GM21825 (cell line): ENCODE measurements around the gene TRIM33.
"Not testable (repeated sequence)": the region's sequence is repeated elsewhere in the genome, so short reads cannot be mapped to it uniquely, and the experiment has no call there.

Experiments
- ATAC-seq: cut with Tn5 transposase; IDR thresholded peaks from one replicate; pipeline ENCODE4 v1.9.1; 2021; ENCODE audit warnings: mild to moderate bottlenecking, moderate library complexity; ENCODE audit not compliant: unreplicated experiment

TRIM33 gene

DNA sequence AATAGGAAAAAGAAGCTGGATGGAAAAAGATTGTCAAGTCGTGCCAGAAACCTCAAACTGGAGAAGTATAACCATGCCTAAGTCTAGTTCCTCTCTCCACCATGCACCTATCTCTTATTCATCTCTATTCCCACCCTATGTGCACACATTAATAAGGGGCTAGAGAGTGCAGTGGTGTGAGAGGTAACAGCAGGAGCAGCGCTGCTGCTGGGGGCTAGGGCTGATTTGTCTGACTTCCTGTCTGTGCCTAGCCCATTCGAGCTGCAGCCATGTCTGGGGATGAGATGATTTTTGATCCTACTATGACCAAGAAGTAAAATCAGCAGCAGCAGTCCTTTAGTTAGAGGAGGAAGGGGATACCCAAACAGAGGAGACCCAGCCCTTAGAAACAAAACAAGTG, 43.0 kb downstream of the TRIM33 start:
- ATAC-seq = no peak

DNA sequence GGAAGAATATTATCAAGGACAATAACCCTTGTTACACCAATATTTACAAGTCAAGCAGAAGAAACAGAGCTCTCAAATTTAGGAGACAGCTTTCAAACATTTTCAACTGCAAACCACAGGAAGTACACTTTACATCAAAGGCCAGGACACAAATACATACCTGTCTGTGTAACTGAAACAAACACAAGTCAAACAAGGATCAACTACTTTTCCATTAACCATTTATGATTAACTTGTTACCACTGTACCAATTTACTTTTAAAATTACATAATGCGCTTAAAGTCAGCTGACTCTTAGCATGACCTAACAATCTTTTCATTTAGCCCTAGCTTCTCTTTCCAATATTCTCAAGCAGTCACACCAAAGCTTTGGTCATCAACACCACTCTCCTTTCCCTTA, 43.5 kb downstream of the TRIM33 start:
- ATAC-seq = no peak

DNA sequence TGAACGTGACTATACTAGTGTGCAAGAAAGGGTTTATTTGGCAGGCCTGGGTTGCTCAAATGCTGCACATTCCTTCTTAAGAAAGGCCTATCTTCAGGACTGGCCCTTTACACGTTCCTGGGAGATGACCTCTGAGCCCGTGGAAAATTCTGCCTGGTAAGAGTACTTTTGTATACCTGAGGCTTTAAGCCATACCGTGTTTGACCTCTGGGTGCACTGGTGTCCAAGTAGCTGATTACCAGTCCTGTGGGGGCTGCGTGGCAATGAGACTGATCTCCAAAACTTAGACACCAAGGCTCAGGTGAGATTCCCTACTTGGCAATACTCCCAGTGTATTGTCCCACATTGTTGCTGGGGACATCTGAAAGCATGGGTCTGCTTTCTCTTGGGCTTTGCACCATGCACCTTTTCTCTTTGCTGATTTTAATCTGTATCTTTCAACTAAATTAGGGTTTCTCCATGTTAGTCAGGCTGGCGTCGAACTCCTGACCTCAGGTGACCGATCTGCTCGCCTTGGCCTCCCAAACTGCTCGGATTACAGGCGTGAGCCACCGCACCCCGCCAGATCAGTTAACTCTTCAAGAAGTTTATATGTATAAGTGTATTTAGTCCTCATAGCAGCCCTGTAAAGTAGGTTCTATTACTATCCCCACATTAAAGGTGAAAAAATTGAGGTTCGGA, 44.5 kb downstream of the TRIM33 start:
- ATAC-seq = no peak

DNA sequence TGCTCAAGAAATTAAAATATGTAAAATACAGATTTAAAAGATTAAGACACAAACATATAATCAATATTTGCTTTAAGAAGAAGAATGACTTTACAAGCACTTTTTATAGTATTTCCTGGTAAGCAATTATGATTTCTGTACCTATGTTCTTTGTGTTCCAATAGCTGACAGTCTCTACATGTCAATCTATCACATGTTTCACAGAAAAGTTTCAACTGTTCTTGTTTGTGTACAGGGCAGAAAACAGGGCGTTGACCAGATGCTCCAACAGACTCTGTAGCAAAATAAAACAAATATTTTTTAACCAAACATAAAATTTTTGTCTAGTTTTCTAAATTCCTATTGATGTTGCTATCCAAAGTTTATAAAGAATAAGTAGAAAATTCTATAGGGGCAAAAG, 48.0 kb downstream of the TRIM33 start:
- no peak for ATAC-seq

DNA sequence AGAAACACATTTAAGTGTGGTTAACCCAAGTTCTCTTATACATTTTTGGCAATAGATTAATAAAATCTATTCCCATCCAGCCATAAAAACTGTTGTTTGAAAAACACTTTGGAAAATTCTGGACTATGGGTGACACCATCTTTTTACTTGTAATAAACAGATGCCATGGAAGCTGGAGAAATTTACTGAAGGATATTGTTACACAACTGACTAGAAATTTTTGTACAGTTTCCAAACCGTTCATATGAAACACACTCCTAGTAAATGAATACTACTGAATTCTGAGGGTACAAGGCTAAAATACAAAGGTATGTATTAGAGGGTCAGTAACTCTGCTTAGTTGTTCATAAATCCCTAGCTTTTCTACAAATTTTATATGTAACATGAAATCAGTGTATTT, 48.7 kb downstream of the TRIM33 start:
- ATAC-seq = no peak

DNA sequence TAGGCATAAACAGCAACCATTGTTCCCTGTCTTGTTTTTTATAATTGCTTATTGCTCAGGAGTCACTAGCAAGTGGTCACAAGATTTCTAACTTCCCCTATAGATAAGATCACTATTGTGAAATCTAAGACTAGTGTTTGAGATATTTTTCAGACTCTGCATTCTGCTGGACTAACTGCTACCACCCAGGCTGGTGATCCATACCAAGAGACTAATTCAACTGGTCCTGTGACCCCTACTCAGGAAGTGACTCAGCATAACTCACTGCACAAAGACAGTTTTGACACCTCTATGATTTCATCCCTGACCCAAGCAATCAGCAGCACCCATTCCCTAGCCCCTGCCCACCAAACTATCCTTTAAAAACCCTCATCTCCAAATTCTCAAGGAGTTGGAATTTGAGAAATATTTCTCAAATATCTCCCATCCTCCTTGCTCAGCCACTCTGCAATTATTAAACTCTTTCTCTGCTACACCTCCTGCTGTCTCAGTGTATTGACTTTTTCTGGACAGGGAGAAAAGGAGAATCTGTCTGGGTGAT, 52.7 kb downstream of the TRIM33 start:
- ATAC-seq = no peak

DNA sequence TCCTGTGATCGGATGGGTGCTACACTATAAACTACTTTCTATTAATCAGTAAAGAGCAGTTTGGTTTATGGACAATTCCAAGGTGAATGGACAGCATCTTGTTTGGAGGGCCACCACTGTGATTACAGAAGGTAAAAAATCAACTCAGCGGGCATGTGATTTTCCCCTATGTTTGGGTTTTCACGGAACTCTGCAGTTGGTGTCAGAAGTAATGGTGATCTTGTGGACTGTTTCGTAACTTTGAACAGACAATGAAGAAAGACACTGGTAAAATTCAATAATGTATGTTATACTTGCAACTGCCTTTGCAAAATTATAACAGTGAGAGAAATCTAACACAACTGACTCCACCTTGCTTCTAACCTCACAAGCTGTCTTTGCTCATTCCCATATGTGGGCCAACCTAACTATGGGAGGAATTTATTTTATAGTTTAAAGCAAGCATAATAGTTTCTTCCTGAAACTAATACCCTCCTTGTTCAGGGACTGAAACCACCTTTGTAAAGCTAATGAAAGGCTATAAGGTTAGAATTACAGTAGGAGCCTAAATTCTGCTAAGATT, 53.2 kb downstream of the TRIM33 start:
- ATAC-seq = no peak

DNA sequence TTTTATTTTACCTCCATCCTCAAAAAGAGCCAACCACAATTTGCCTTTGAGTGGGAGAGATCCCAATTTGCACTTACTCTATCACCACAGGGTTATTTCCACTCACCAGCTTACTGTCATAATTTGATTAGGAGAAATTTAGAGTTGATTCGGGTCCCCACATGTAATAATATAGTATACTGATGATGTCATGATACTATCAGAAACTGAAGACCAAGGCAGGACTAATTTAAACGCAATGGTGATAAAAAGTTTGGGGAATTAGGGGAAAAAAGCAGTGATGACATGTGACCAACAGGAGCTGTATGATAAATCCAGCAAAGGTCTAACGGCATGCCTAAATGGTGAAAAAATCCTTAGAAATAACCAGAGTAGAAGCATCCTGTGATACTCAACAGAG, 54.4 kb downstream of the TRIM33 start:
- no peak for ATAC-seq

DNA sequence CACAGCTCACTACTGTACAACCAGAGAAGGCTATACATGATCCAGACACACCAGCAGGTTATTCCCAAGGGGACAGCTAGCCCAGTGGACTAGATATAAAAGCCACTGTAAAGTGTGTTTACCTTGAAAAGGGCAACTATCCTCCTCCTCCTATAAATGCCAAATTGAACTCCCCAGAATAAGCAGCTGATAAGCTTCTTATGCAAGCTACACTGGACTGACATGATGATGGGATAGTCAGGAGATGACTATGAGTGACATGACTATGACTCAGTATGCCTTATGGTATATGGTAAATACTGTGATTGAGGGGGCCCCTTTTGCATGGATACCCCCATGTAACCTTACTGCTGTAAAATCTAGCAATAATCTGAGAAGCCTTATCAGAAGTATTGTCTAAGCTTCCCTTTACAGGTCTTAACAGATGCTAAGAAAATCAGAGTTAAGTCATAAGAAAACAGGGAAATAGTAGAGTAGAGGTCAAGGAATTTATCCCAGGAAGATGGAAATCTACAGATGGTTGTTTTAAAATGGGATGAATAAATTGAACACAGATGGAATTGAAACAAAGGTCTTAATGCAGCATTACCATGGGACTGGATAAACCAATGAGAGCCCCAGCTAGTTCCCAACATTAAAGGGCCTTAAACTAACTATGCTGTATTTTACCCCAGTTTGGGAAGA, 55.8 kb downstream of the TRIM33 start:
- ATAC-seq = no peak

DNA sequence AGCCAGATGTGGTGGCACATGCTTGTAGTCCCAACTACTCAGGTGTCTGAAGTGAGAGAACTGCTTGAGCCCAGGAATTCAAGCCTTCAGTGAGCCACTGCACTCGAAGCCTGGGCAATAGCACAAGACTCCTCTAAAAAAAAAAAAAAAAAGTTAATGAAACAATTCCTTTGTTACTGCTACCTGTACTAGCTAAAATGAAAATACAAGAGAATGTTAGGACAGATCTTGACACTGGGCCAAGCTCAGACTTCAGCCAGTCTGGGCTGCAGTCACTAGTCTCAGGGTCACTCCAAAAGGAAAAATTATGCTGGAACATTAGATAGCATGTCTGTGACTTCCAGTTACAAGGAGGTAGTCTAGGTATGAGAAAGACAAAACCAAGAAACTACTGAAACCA, 56.5 kb downstream of the TRIM33 start:
- ATAC-seq = no peak

DNA sequence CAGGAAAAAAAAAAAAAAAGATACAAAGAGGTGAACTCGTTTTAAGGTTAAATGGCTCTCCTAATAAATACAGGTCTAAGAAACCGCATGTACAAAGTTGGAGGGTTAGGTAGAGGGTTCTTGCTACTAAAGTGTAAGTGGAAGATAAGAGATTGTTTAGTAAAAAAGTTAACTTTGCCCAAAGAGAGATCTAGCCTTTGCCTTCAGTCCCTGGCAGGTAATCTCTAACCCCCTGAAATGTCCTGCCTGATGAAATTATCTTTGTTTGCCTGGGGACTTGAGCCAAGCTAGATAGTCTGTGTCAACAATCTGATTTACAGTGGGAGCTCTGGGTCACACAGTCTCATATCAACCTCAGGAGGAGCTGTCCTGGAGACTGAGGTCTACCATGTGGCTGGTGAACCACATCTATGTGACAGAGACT, 57.6 kb downstream of the TRIM33 start:
- no peak for ATAC-seq

DNA sequence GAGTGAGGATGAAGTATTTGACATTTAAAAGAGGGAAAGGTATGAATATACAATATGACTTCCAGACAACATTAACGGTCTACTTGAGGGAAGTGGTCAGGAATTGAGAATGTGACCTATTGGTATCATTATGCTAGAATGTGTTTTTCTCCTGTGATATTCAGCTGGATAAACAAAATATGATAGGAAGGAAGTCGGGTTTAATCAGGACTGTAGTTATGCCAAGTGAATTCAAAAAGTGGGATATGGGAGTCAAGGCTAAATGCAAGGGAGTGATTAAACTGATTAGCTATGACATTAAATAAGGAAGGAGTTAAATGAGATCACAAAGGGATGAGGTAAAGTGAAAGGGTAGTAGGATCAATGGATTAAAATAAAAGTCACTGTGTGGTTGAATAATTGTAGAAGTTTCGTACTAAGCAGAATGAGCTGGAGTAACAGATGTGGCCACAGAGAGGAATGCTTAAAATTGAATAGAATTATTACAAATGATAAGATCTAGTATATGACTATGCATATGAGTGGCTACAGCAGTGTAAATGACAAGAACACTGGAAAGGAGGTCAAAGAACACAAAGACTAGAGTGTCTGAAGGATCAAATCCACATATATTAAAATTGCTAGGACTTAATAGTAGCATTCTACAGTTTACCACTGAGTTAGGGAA, 62.5 kb downstream of the TRIM33 start:
- ATAC-seq = no peak

DNA sequence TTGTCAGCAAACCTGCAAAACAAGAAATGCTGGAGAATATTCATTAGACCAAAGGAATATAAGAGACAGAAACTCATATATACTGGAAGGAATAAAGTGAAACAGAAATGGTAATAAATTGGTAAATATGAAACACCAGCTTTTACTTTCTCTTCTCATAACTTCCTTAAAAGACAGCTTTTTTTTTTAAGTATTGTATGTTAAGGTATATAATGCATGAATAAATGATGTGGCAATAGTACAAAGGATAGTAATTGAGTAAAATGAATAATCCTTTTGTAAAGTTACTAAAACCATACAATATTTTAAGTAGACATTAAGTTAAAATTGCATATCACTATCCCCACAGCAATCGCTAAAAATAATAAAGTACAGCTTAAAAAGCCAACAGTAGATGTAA, 64.8 kb downstream of the TRIM33 start:
- no peak for ATAC-seq

DNA sequence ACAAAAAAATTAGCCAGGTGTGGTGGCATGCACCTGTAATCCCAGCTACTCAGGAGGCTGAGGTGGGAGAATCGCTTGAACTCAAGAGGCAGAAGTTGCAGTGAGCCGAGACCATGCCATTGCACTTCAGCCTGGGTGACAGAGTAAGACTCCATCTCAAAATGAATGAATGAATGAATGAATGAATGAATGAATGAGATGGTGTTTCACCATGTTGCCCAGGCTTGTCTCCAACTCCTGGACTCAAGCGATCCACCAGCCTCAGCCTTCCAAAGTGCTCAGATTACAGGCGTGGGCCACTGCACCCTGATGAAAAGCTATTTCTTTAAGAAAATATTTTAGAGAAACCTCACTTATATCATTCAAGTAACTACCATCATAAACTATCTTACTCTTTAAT, 67.8 kb downstream of the TRIM33 start:
- ATAC-seq = not testable (repeated sequence)

DNA sequence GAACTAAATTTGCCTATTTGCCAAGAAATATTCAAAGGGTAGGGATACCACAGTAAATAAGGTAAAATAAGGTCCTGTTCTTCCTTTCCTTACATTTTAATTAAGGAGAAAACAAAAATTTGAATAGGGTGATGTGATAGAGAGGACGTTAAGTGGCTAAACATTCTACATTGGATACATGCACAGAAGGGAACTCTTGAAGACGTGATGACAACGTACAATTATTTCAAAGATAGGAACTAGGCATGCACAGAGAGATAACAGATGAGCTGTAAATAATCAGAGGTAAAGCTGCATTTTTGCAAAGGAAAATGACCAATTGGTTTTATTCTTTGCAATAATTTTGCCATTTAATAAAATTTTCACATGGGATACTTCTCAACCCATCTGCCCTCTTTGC, 69.7 kb downstream of the TRIM33 start:
- no peak for ATAC-seq

DNA sequence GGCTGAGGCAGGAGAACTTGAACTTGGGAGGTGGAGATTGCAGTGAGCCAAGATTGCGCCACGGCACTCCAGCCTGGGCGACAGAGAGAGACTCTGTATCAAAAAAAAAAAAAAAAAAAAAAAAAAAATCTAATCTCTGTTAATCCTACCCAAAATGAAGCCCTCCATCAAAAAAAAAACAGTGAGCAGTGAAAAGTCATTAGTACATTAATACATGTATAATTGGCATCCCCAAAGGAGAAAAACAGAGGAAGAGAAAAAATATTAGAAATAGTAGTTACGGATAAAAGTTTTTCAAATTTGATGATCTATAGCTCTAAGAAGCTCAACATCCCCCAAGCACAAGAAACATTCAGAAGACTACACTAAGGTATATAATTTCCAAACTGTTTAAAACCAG, 71.6 kb downstream of the TRIM33 start:
- no peak for ATAC-seq

DNA sequence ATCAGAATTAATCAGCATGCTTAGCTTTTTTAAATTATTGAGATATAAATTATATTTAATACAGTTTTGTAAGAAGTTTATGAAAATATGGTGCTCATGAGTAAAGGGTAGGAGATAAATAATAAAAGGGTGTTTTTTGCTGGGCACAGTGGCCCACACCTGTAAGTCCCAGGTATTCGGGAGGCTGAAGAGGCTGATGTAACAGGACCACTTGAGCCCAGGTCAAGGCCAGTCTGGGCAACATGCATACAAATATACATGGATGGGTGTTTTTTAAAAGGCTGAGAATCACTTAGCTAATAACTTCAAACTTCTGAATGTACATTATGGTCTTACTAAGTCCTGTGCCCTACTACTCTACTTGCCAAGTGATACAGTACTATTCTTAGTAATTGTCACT, 73.2 kb downstream of the TRIM33 start:
- ATAC-seq = no peak

DNA sequence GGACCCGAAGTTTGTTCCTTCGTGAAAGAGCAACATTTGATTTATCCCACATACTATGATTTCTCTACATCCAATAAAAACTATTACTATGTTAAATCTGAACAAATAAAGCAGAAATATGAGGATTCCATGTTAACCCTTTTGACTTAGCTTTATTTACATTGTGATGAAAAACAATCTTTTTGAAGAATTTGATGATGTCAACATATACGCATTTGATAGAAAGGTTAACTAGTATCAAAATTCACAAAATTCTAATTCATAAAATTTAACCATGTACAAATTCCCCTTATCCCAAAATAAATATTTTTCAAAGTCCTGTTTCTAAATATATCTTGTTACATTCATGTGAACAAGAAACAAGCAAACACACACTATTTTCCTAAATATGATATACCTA, 74.2 kb downstream of the TRIM33 start:
- no peak for ATAC-seq

DNA sequence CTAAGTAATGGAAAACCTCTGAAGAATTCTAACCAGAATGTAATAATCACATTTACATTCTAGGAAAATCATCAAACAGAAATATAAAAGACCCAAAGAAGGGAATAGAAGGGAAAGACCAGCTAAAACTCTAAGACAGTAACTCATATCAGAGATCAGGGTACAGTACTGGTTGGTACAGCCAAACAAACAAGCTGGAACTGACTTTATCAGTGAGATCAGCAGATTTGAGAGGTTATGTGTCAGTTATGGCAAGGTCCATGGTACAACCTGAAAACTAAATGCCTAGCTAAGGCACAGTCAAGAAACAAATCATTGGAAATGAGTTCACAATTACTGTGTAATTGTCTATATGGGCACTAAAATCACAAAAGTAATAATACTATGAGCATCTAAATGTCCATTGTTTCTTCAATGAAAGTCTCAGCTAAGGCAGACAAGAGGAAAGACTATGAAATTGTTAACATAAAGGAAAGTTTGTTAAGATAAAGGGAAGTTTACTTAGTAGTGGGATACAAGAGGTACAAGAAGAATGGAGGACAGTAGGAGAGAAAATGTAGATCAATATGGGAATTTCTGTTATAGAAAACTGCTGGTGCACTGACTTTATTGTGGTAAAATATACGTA, 75.8 kb downstream of the TRIM33 start:
- ATAC-seq = no peak

DNA sequence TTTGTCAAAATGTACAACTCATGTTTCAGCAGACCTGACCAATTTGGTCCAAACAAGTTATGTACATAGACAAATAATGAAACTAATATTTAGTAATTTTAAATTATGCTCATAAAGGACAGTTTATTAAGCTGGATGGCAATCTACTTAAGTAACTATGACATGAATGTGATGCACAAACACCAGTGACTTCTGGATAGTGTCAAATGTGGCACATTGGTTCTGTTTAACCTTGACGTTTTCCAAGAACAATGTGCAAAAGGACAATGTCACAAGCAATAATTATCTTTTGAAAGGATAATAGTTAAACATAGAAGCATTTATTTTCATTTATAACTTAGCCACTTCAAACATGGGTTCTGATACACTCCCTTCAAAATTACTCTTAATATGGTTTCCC, 80.0 kb downstream of the TRIM33 start:
- no peak for ATAC-seq

DNA sequence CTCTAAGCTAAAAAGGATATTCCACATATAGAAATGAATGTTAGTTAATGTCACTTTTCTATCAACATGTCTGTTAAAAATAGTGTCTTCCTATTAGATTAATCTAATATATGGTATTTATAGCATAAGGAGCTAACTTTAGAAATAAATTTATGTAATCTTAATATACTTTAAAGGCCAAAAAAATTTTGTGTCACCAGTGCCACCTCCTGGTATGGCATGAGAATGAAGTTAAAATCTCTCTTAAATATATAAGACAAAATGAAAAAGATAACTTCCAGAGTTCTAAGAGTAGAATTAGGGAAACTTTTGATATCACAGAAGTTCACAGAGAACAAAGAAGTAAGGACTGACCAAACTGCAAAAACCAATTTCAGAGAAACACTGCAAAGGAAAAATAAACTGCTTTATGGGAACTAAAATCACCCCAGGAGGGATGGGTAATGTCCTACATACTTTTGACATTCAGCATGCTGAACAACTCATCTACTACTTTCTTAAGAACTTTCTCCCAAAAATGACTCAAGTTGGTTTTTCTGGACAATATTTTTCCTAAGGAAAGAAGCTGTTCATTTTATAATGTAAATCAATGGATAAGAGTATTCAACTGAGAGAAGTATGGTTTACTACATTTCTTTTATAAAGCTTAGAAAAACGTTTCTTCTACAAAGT, 82.8 kb downstream of the TRIM33 start:
- no peak for ATAC-seq
